AG09309 (cell line): Measurements from ENCODE around the gene TMPRSS3.

Experiments used
- DNase-seq: peaks from one replicate; pipeline ENCODE4 v3.0.0-alpha.2; 2010; ENCODE audit warnings: low read depth
- H3K4me3 ChIP-seq: 2 replicates; pipeline ENCODE4 v1.5.1; 2011; ENCODE audit warnings: mild to moderate bottlenecking, low read depth, low read length, moderate library complexity; ENCODE audit not compliant: control insufficient read depth
- TF ChIP-seq, protein P1 (sequence below): IDR thresholded peaks from 2 replicates; pipeline ENCODE4 v1.5.1; 2011; ENCODE audit warnings: mild to moderate bottlenecking, low read depth, low read length, inconsistent platforms; ENCODE audit not compliant: insufficient read depth, control insufficient read depth; ENCODE audit errors: missing control alignments

The TMPRSS3 gene

DNA sequence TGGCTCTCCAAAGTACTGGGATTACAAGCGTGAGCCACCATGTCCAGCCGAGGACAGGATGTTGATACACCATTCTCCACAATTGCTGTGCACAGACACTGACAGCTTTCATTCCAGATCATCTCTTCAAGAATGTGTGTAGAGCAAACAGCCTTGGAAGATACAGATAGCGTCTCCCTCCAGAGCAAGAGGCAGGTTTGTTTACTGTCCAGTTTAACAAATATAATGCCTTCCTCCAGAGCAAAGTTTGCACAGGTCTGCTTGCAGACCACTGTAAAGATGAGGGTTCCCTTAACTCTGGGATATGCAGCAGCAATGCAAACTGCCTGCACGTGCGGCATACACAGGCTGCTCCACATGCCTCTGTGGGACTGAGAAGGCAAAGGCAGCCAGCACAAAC lies 4.6 kb downstream of the TMPRSS3 start:
- no peak overlapping the region for H3K4me3 ChIP-seq
- TF ChIP-seq, protein P1, sequence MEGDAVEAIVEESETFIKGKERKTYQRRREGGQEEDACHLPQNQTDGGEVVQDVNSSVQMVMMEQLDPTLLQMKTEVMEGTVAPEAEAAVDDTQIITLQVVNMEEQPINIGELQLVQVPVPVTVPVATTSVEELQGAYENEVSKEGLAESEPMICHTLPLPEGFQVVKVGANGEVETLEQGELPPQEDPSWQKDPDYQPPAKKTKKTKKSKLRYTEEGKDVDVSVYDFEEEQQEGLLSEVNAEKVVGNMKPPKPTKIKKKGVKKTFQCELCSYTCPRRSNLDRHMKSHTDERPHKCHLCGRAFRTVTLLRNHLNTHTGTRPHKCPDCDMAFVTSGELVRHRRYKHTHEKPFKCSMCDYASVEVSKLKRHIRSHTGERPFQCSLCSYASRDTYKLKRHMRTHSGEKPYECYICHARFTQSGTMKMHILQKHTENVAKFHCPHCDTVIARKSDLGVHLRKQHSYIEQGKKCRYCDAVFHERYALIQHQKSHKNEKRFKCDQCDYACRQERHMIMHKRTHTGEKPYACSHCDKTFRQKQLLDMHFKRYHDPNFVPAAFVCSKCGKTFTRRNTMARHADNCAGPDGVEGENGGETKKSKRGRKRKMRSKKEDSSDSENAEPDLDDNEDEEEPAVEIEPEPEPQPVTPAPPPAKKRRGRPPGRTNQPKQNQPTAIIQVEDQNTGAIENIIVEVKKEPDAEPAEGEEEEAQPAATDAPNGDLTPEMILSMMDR: no peak
- DNase-seq: no peak

DNA sequence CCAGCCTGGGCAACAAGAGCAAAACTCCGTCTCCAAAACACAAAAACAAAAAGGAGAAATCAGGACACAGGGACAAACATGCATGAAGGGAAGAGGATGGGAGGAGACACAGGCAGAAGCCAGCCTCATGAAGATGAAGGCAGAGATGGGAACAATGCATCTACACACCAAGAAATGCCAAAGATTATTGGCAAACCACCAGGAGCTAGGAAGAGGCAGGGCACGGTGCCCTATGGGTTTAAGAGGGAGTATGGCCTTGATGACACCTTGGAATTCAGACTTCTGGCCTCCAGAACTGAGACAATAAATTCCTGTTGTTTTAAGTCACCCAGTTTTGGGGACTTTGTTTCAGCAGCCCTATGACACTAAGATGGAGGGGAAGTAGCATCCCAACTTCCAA lies 5.2 kb downstream of the TMPRSS3 start:
- TF ChIP-seq, protein P1: no peak
- H3K4me3 ChIP-seq: no peak overlapping the region
- no peak for DNase-seq

DNA sequence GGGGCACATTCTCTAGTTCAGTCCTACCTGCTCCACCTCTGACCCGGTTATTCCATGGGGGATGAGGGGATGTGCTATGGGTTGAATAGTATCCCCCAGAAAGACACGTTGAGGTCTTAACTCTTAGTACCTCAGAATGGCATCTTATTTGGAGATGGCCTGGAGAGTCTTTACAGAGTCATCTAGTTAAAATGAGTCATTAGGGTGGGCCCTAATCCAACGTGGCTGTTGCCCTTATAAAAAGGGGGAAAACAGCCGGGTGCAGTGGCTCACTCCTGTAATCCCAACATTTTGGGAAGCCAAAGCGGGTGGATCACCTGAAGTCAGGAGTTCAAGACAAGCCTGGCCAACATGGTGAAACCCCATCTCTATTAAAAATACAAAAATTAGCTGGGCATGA lies 5.7 kb downstream of the TMPRSS3 start:
- TF ChIP-seq, protein P1: no peak
- H3K4me3 ChIP-seq: no peak overlapping the region
- no peak for DNase-seq

DNA sequence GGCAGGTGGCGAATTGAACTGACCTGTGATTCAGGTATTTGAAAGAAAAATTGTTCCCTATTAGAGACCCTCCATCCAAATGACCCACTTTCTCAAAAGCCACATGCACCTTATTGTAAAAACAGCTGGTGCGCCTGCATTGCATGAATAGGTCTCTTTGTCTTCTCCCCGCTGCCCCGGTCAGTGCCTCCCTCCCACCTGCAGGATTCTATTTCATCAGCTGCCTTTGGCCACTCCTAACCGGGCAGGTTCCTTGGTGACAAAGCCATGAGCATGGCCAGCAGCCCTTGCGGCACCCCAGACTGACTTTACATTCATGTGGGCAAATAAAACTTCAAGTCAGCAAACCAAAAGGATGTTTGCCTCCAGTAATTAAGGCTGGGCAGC lies 6.4 kb downstream of the TMPRSS3 start:
- TF ChIP-seq, protein P1: no peak
- no peak for DNase-seq
- H3K4me3 ChIP-seq: no peak overlapping the region

DNA sequence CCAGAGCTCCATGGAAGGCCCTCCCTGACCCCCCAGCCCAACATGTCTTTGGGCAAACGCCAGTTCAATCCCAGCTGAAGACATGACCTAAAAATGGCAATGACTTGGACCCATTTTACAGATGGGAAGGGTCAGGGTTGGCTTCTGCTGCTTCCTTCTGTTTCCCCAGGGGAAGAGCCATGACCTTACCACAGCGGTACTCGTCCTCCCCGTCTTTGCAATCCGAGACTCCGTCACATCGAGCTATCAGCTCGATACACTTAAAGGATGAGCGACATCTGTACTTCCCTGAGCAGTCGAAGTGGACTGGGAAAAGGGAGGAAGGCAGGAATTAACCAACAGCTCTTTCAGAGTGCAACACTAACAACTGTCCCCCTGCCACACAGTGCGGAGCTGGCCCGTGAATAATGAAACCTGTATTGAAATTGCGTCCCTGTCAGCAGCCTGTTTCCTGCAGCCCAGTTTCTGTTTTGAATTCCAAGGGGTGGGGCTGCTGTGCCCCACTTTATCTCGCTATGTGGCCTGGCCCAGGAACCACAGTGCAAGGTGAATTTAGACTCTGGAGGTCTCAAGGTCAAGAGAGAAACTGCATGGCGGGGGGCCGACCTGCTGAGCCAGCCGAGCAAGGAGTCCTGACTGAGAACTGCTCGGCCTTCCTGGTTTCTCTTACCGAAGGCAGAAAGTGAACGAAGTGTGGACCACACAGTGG lies 7.0 kb downstream of the TMPRSS3 start:
- TF ChIP-seq, protein P1: no peak
- no peak overlapping the region for H3K4me3 ChIP-seq
- no peak for DNase-seq

DNA sequence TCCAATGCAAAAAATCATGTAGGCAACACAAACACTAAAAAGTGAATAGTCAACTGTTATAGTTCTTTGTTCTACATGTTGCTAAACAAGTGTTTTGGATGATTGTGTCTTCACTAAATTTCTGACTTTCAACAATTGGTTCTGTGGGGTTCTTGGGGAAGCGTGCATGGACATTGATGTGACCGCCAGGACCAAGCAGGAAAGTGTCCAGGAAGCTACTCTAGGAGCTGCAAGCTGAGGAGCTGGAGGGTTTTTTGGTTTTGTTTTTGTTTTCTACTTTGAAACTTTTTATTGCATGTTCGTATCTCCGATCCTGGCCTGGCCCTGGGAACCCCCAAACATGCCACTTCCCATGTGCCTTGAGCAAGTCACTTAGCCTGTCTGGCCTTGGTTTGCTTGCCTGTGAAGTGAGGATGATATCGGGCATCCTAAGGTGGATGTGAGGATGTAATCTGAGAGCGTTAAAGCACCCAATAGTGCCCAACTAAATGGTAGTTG lies 8.0 kb downstream of the TMPRSS3 start:
- H3K4me3 ChIP-seq: no peak overlapping the region
- DNase-seq: no peak
- TF ChIP-seq, protein P1: no peak
